Suprapubic skin (tissue), 4 donors: ENCODE data around the gene CHRNA5. TPM values are rescaled to one million over a fixed set of nuclear protein-coding genes. Genes with fewer than 3 reads are reported as not detected.
A peak's percentile ranks its signal among the peaks of the same experiment; 100 is the strongest.
"Not testable (repeated sequence)": the region's sequence is repeated elsewhere in the genome, so short reads cannot be mapped to it uniquely, and the experiment has no call there.

ENCODE experiments used
- DNase-seq, 2 donors: peaks; one replicate each; pipeline ENCODE4 v3.0.0-alpha.2; 2019; ENCODE audit warnings: low spot score in 2 of 2
- H3K27ac ChIP-seq: fragments of 200-600 bp; sonication (generic); one replicate; pipeline ENCODE4 v1.5.1; 2019
- H3K27me3 ChIP-seq: fragments of 200-600 bp; sonication (generic); one replicate; pipeline ENCODE4 v1.5.1; 2019
- H3K36me3 ChIP-seq: fragments of 200-600 bp; sonication (generic); one replicate; pipeline ENCODE4 v1.5.1; 2019
- H3K4me1 ChIP-seq: fragments of 200-600 bp; sonication (generic); one replicate; pipeline ENCODE4 v1.5.1; 2019
- H3K4me3 ChIP-seq: fragments of 200-600 bp; sonication (generic); one replicate; pipeline ENCODE4 v1.5.1; 2019; ENCODE audit warnings: mild to moderate bottlenecking
- H3K9me3 ChIP-seq: fragments of 200-600 bp; sonication (generic); one replicate; pipeline ENCODE4 v1.5.1; 2019
- EP300 ChIP-seq: sonication (generic); formaldehyde crosslinking; IDR thresholded peaks from one replicate; pipeline ENCODE4 v1.6.1; 2017; ENCODE audit warnings: antibody characterized with exemption
- POLR2A ChIP-seq, 2 donors: fragments of 450-650 bp; IDR thresholded peaks; one replicate each; pipeline ENCODE4 v1.6.1; 2017; ENCODE audit warnings: antibody characterized with exemption in 2 of 2, mild to moderate bottlenecking in 2 of 2, moderate library complexity in 2 of 2
- POLR2AphosphoS5 ChIP-seq, 3 donors: sonication (generic); formaldehyde crosslinking; IDR thresholded peaks; one replicate each; pipeline ENCODE4 v1.6.1; 2017; ENCODE audit warnings: antibody characterized with exemption in 3 of 3
- WGBS: methylation state at CpG from one replicate; pipeline ENCODE4 v1.1.5; 2018; 5-methylcytosine and 5-hydroxymethylcytosine counted together
- total RNA-seq, 4 donors: library from RNA; depleted of rRNA; stranded (reverse); fragments of >200 nt; gene quantifications; one replicate each; pipeline ENCODE4 v1.1.0, GENCODE V29; 2016
- TF ChIP-seq, protein P1 (sequence below), 2 donors: fragments of 200-600 bp in 1 of 2; fragments of 450-650 bp in 1 of 2; sonication (generic) in 1 of 2; IDR thresholded peaks; one replicate each; pipeline ENCODE4 v1.5.1; 2016 to 2019; ENCODE audit warnings: antibody characterized with exemption in 2 of 2, mild to moderate bottlenecking in 1 of 2, moderate library complexity in 1 of 2

The CHRNA5 gene
- total RNA-seq, 4 donors from 2014 or later: 0.72 to 2.8 (median 1.4) TPM

DNA sequence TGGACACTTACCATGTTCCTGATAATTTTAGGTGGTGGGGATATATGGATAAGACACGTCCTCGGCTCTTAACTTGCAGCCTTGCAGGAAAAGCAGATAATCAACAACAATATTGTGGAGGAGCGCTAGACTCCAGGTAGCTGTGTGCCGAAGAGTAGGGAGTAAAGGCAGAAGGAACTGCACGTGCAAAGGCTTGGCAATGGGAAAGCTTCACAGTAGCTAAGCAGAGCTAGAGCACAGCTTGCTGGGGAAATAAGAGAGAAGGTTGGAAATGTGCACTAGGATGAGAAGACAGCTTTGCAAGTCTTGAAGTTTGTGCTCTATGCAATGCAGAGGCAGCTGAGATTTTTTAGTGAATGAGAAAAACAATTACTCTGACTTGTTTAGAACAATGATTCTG lies 12.7 kb upstream of the CHRNA5 start:
- WGBS: 70% methylated on average over 5 of the region's 5 CpGs
- no peak overlapping the region for H3K4me3 ChIP-seq
- no peak overlapping the region for H3K27ac ChIP-seq
- H3K27me3 ChIP-seq: no peaks in the 10 kb centered on the region
- no peaks in the 10 kb centered on the region for H3K9me3 ChIP-seq
- H3K4me1 ChIP-seq: no peaks in the 10 kb centered on the region
- TF ChIP-seq, protein P1, sequence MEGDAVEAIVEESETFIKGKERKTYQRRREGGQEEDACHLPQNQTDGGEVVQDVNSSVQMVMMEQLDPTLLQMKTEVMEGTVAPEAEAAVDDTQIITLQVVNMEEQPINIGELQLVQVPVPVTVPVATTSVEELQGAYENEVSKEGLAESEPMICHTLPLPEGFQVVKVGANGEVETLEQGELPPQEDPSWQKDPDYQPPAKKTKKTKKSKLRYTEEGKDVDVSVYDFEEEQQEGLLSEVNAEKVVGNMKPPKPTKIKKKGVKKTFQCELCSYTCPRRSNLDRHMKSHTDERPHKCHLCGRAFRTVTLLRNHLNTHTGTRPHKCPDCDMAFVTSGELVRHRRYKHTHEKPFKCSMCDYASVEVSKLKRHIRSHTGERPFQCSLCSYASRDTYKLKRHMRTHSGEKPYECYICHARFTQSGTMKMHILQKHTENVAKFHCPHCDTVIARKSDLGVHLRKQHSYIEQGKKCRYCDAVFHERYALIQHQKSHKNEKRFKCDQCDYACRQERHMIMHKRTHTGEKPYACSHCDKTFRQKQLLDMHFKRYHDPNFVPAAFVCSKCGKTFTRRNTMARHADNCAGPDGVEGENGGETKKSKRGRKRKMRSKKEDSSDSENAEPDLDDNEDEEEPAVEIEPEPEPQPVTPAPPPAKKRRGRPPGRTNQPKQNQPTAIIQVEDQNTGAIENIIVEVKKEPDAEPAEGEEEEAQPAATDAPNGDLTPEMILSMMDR (IDR thresholded peaks at IDR 0.05): no peak
- TF ChIP-seq EP300: no peak
- TF ChIP-seq POLR2A (IDR thresholded peaks at IDR 0.05): no peak
- TF ChIP-seq POLR2AphosphoS5 (IDR thresholded peaks at IDR 0.05): no peak
- no peak for DNase-seq
- H3K36me3 ChIP-seq: peaks cover 33% of the 10 kb centered on the region

DNA sequence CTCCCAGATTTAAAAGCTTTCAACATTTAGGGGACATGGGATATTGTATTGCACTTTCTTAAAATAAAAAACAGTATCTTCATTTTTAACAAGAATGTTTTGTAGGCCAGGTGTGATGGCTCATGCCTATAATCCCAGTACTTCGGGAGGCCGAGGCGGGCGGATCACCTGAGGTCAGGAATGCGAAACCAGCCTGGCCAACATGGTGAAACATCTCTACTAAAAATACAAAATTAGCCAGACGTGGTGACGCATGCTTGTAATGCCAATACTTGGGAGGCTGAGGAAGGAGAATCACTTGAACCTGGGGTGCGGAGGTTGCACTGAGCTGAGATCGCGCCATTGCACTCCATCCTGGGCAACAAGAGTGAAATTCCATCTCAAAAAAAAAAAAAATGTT lies 5.1 kb upstream of the CHRNA5 start:
- 92% methylated on average over 10 of the region's 10 CpGs for WGBS
- not testable (repeated sequence) for DNase-seq, H3K36me3 ChIP-seq, H3K27me3 ChIP-seq, H3K4me1 ChIP-seq, H3K4me3 ChIP-seq, H3K27ac ChIP-seq, H3K9me3 ChIP-seq

DNA sequence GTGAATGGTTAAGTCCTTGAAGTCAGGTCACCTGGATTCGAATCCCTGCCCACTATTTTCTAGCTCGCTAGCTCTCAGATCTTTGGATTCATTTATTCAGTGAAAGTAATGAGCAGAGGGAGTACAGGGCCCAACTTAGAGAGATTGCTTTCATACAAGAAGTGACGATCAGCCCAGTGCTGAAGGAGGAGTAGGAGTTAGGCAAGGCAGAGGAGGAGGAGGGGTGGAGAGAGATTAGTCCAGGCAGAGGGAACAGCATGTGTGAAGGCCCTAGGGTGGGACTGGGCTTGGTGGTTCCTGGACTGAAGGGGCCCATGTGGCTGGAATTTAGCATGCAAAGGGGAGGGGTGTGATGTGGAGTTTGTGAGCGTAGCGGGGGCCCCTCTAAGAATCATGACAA lies 3.8 kb upstream of the CHRNA5 start:
- Histone ChIP-seq H3K27me3 (no peaks in the 10 kb centered on the region), H3K4me1 (peaks cover 16% of the 10 kb centered on the region), H3K27ac (no peak overlapping the region), H3K4me3 (no peak overlapping the region), H3K36me3 (no peaks in the 10 kb centered on the region), H3K9me3 (no peaks in the 10 kb centered on the region)
- no peak for DNase-seq
- no peak for TF ChIP-seq POLR2AphosphoS5 (IDR thresholded peaks at IDR 0.05)
- TF ChIP-seq, protein P1 (IDR thresholded peaks at IDR 0.05): no peak
- TF ChIP-seq POLR2A (IDR thresholded peaks at IDR 0.05): no peak
- no peak for TF ChIP-seq EP300
- 87% methylated on average over 5 of the region's 5 CpGs for WGBS

DNA sequence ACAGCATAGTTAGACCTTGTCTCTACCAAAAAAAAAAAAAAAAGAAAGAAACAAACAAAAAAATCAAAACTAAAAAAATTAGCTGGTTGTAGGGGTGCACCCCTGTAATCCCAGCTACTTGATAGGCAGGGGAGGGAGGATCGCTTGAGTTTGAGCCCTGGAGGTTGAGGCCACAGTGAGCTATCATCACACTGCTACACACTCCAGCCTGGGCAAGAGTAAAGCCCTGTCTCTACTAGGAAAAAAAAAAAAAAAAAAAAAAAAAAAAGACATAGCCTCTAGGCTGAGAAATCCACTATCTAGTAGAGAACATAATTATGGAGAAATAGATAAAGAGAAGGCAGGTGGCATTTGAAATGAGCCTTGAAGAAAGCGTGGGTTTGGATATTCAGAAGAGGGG lies 2.2 kb upstream of the CHRNA5 start:
- 86% methylated on average over 2 of the region's 2 CpGs for WGBS
- Histone ChIP-seq H3K4me3 (no peak overlapping the region), H3K4me1 (peaks cover 16% of the 10 kb centered on the region), H3K27me3 (no peaks in the 10 kb centered on the region), H3K27ac (no peak overlapping the region), H3K36me3 (no peaks in the 10 kb centered on the region), H3K9me3 (no peaks in the 10 kb centered on the region)
- no peak for DNase-seq
- TF ChIP-seq, protein P1 (IDR thresholded peaks at IDR 0.05): no peak
- TF ChIP-seq POLR2AphosphoS5 (IDR thresholded peaks at IDR 0.05): no peak
- TF ChIP-seq EP300: no peak
- TF ChIP-seq POLR2A (IDR thresholded peaks at IDR 0.05): no peak

DNA sequence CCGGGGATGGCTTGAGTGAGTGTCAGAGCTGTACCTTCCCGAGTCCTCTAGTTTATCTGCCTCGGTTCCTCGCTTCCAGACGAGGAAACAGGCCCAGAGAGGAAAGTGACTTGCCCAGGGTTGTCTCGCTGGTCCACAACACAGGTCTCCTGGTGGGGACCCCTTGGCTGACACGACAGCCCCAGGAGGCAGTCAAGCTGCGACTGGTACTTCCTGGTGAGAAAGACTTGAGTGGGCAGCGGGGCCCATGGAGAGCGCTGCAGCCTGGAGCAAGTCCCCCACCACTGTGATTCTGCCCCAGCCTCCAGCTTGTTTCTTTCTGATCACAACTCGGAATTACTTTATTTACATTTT lies 600 bp upstream of the CHRNA5 start:
- H3K36me3 ChIP-seq: no peaks in the 10 kb centered on the region
- H3K4me1 ChIP-seq: peaks cover 16% of the 10 kb centered on the region
- no peak overlapping the region for H3K27ac ChIP-seq
- no peaks in the 10 kb centered on the region for H3K9me3 ChIP-seq
- no peak for TF ChIP-seq POLR2A (IDR thresholded peaks at IDR 0.05)
- no peak for TF ChIP-seq POLR2AphosphoS5 (IDR thresholded peaks at IDR 0.05)
- TF ChIP-seq, protein P1 (IDR thresholded peaks at IDR 0.05): no peak
- WGBS: 60% methylated on average over 10 of the region's 11 CpGs
- no peak for DNase-seq
- peak overlapping the region; percentile 76 for H3K4me3 ChIP-seq
- peaks cover 3% of the 10 kb centered on the region for H3K27me3 ChIP-seq
